DND-41 (cell line): ENCODE measurements around the gene EPB41L4B.

Source experiments
- CTCF ChIP-seq: IDR thresholded peaks from 2 replicates; pipeline ENCODE4 v1.5.1; 2012; ENCODE audit warnings: borderline replicate concordance, low read length, moderate library complexity, mild to moderate bottlenecking; ENCODE audit not compliant: poor library complexity, severe bottlenecking; ENCODE audit errors: extremely low read depth
- EZH2 ChIP-seq: IDR thresholded peaks from 3 replicates; pipeline ENCODE4 v1.6.1; 2012; ENCODE audit warnings: borderline replicate concordance, low read depth, mild to moderate bottlenecking, moderate library complexity, low read length, inconsistent platforms; ENCODE audit not compliant: severe bottlenecking

DNA sequence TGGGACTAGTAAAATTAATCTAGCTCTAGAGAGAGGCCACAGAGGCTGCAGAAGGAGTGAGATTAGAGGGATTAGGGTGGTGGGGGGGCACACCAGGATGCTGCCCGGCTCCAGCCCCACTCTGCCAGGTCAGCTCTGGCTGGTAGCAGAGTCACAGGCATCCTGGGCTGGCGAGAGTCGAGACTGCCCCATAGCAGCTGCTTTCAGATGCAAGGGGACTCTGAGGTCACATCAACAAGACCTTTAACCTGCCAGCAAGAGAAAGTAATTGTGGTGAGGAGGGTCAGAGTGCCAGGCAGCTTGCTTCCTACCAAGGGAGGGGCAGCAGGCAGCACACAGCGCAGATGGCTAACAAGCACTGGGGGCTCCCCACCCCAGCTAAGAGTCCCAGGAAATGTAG is 7.5 kb downstream of the EPB41L4B start:
- no peak for TF ChIP-seq CTCF
- no peak for TF ChIP-seq EZH2
